ENCODE results near the gene BTAF1.
"Not testable (repeated sequence)": the region's sequence is repeated elsewhere in the genome, so short reads cannot be mapped to it uniquely, and the experiment has no call there.

BTAF1 gene

DNA sequence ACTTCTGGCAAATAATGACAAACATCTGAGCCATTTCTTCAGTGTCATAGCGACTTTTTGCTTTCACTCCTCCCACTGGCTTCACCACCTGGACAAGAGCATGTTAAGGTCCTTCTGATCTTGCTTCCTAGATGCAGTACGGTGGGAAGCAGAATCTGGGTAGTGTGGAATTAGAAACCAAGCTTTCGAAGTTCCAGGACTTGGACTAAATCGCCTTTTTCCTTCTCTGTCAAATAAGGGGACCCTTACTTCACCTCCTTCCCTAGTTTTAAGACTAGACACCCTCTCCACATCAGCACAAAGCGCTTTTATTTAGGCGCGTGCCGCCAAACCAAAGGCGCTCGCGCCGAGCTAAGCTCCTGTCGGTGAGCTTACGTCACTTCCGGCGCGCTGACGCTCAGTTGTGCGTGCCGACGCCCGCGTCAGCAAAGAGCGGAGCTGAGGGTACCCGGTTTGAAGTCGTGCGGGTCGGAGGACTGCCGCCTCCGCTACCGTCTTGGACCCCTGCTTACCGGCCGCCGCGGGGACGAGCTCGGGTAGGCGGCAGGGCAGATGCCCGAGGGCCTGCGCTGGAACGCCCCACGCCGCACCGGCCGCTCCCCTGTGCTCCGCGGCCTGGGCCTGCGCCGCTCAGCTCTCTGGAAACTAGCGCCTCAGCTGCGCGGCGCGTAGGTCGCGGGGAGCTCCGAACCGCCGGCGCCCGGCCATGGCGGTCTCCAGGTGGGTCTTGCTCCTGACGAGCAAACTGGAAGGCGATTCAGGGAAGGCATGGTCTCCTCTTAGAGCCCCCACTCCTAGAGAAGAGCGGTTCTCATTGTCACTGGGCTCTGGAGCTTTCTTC, at the start of gene BTAF1:
BTAF1 (plus strand) TSS at position 400 of the 841 bp plus-strand sequence; CDS start at position 707, 307 bp downstream.
- DNase-seq, result peak; percentile 90

DNA sequence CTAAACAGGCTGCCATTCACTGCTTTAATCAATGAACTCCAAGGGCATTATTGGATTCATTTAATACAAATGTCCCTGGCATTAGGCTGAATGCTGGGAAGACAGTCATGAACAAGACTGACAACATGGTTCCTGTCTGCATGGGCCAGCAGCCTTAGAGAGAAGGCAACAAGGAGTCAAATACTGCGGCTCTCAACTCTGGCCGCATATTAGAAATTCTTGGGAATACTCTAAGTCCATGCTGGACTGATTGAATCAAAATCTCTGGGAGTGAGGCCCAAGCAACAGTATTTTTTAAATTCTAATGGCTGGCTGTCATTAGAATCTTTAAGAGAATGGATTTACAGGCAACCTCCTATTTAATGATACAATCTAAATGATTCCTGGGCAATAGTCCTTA, 48.4 kb upstream of the BTAF1 start:
- no peak for DNase-seq

DNA sequence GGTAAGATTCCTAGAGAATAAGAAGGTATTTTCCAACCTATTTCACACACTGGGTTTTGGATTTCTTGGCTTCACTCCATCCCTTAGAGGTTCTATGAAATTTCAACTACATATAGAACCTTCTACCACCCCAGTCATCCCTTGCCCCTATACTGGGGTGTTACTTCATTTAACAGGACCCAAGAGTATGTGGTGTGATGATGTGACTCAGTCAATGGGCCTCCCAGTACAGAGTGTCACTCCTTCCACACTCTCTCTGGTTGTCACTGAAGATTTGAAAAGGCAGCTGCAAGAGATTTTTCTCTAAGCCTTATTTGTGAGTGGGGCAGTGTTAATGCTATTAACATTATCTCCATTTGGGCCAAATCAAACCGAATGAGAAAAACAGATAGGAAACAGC, 47.8 kb upstream of the BTAF1 start:
- DNase-seq, result no peak

DNA sequence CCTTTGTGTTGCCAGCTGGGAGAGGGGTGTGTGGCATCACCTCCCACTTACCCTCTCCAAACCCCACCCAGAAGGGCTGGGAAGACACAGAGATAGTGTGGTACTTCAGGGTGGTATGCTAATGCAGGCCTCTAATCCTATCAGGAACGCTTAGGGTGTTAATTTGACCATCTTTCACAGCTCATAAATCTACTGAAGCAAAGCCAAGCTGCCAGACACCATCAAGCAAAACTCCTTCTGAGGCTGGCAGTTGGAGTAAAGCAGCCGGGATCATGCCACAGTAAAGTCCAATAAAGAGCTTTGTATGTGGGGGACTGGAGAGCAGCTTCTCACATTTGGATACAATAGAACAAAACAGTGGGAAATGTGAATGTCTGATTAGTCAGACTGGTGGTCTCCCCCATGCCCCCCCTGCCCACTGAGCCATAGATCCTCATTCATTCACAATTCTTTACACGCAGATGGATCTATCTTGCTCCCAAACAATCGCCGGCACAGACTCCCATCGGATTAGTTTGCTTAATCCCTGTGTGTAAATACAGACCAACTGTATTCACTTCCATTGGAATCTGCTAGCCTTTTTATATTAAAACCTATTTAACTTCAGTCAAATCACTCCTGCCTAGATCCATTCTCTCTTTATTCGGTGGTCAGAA, 43.9 kb upstream of the BTAF1 start:
- no peak for DNase-seq

DNA sequence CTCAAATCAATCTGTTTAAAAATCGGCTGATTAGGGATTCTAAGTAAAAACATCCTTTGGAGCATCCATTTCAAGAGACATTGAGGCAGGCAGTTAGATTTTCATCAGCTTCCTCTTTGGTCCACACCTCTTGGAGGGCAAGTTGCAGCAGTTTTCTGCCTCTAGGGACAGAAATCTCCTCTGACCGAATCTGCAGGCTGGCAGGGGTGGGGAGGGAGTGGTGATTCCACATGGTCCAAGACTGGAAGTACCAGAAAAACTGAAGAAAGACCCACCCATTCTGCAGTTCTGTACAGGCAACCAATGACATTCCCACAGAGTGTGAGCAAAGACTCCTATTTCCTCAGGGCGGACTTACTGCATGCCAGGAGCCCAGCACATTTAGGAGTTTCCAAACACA, 43.3 kb upstream of the BTAF1 start:
- no peak for DNase-seq

DNA sequence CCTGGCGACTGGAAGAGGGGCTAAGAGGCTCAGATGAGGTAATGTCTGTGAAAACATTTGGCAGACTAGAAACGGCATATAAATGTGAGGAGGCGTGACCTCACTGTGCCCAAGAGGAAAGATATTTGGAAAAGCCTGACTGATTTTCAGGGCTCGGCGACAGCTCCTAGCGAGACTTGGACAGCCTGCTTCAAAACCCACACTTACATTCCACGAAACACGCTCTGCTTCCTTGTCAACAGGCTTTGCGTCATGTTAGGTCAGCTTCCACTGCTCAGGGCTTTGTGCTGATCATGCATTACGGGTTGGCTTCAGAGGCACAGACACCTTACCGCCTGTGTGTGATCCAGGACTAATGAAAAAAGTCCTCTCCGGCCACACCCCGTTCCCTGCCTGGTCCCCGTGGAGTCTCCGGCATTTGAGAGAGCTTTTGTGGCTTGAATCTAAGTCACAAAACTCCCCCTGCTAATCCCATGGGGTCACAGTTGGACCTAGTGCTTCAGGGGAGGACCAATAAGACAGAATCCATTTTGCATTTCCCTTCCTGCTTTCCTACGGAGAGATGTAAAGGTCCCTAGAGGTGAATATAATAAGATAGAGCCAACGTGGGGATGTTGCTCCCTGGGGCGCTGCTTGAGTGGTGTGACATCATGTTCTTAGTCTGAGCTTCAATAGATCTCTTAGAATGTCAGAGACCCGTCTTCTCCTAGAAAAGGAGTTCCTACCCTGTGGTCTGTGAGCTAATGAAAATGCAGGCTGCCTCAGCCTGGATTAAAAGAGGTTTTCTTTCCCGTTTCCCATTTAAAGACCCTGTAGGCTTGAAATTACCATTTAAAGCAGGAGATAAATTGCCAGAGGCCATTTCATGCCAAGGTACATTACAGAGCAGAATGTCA, 39.8 kb upstream of the BTAF1 start:
- DNase-seq, result no peak

DNA sequence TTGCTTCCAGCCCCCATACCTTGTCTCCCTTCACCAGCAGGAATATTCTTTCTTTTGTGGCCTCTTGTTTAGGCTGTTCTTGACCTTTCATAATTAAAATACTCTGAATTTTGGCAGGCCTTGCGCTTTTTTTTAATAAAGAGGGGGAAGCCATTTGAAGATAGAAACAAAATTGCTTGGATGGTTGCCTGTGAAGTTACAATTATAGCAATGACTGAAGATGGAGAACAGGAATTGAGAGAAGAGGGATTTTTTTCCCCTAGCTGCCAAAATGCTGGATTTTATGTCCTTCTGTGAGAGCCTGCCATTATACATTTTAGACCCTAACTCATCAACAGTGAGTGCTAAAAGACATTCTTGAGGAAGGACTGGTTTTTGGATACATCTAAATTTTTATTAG, 39.0 kb upstream of the BTAF1 start:
- no peak for DNase-seq

DNA sequence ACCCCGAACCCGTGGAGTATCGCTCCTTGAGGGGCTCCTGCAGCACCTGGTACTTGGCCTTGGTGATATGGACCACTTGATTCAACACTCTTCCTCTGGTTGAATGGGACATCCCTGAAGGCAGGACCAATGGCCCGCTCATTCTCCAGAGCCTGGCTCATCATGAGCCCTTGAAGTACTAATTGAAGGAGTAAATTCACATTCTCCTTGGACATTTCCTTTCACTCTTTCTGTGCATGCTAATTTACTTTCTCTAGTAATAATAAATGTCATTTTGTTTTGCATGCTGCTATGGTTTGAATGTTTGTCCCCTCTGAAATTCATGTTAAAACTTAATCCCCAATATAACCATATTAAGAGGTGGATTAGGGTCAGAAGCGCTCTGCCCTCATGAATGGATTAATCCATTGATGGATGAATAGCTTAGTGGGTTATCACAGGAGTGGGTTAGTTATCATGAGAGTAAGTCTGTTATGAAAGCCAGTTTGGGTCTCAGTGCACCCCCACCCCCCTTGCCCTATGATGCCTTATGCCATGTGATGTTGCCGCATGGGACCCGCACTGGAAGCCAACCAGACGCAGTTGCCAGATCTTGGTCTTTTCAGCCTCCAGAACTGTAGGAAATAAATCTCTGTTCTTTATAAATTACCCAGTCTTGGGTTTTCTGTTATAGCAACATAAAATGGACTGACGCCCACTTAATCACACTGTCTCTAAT, 38.0 kb upstream of the BTAF1 start:
- no peak for DNase-seq

DNA sequence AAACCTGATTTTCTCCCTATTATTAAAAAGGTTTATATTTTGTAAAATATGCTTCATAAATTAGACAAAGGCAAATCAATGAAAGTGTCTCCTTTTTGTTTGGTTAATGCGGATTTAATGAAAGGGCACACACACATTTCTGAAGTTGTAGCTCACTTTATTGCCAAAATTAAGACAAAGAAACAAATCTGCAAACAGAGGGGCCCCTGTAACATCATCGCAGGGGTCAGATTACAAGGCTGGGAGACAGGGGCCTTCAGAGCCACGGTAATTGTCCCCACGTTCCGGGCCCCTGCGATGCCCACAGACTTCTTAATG, 36.7 kb upstream of the BTAF1 start:
- DNase-seq, result no peak

DNA sequence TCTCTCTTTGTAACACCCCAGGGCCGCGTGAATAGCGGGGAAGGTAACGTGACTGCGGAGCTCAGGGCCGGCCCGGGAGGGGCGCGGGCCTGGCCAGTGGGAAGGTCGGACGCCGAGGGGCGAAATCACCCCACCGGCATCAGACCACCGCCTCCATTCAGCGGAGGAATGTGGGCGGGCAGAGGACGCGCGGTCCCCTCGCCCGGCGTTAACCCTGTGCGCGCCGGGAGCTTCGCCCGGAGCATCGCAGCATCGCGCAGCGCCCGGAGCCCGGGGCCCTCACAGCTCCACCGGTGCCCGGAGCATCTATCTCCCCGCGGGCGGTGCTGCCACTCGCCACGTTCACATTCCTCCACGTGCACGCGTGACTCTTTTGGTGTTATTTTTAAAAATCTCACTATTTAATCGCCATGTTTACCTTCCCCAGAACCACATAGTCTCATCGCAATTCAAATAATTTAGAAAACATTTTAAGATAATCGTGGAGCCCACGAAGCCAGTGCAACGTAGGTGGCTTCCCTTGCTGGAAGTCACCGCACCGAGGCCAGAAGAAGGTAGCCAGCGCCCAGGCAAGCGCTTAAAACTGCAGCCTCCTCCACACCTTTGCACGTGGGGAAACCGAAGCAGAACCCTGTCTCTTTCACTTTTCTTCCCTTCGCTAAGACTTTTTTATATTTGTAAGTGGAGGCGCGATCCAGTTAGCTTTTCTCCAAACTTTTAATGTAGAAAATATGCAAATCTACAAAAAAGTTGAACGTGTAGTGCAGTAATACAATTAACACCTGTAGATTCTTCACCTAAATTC, 36.1 kb upstream of the BTAF1 start:
- DNase-seq, result peak; percentile 16 to 25

DNA sequence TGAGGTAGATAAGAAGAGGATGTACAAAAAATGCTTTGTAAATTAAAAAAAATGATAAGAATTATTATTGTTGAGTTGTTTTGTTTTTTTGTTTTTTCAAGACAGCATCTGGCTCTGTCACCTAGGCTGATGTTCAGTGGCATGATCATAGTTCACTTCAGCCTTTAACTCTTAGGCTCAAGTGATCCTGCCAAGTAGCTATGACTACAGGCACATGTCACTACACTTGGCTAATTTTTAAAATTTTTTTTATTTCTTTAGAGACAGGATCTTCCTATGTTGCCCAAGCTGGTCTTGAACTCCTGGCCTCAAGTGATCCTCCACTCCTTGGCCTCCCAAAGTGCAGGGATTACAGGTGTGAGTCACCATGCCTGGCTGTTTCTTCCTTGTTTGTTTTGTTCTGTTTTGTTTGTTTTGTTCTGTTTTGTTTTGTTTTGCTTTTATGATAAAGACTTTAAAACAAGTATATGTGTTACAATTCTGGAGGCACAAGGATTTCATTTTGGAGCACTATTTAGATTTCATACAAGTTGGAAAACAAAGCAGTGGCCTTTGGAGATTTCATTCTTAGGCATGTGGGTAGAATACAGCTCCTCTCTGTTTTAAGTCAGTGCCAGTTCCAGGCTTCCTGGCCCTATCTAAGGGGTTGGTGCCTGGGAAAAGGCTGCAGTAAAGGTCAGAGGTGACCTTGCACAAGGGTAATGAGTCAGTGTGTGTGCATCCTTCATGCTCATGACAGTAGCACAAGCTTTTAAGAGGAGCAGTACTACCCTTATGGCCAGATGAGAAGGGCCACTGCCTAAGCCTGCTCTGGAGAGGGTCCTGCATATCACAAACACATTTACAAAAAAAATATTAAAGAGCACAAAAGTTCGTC, 32.2 kb upstream of the BTAF1 start:
- no peak for DNase-seq

DNA sequence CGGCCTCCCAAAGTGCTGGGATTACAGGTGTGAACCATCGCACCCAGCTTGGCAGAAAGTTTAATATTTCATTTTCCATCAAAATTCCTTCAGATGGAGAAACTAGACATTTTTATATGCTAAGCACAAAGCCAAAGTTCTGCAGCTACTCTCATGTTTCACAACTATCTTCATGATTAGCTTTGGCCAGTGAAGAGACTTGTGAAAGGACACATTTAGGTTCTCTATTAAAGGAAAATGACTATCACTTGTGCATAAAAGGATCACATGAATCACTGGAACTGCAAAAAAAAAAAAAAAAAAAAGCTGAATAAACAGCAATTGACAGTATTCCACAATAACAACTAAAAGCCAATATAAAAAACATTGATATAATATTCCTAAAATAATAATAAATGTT, 30.5 kb upstream of the BTAF1 start:
- DNase-seq, result no peak

DNA sequence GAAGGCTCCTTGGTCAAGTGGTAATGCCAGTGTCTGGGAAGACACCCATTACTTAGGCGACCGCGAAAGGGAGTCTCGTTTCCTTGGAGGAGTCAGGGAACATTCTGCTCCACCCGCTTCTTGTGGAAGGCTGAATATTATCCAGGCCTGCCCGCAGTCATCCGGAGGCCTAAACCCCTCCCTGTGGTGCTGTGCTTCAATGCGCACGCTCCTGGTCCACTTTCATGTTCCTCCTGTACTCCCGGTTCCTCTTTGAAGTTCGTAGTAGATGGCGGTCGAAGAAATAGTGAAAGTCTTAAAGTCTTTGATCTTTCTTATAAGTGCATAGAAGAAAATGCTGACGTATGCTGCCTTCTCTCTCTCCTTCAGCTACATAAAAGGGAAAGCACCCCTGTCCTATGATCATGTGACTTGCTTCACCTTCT, 29.3 kb upstream of the BTAF1 start:
- not testable (repeated sequence) for DNase-seq

DNA sequence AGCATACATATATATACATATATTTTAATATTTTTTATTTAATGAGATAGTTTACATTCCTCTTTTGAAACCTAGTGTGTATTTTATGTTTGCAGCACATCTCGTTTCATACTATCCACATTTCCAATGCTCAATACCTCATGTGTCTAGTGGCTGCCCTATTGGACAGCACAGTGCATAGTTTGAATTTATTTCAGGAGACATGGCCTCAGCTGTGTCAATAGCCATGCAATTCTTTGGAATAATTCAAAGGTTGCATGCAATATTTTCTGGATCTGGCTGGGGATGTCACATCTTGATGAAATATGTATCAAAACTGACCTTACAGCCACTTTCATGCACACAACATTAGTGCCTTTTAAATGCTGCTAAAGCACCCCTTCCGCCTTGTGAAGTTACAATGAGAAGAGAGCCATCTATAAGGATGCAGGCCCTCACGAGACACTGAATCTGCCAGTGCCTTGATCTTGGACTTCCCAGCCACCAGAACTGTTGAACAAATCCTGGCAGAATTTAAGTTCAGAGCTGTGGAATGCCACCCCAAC, 27.3 kb upstream of the BTAF1 start:
- no peak for DNase-seq

DNA sequence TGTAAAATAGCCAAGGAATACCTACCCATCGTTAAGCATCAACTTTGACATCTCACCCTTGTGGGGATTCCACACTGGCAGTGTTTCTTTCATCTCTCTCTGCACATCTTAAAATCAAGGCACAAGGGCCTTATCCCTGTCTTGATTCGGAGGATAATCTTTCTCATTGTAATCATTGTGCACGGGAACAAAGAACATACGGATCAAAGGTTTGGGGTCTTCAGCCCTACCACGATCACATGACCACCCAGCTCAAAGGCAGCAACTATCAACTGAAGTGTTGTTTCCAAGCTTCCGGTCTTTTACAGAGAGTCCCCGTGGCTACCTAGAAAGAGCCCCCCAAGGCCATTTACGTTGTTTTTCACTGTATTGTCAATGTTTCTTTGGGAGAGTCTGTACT, 26.1 kb upstream of the BTAF1 start:
- DNase-seq, result no peak

DNA sequence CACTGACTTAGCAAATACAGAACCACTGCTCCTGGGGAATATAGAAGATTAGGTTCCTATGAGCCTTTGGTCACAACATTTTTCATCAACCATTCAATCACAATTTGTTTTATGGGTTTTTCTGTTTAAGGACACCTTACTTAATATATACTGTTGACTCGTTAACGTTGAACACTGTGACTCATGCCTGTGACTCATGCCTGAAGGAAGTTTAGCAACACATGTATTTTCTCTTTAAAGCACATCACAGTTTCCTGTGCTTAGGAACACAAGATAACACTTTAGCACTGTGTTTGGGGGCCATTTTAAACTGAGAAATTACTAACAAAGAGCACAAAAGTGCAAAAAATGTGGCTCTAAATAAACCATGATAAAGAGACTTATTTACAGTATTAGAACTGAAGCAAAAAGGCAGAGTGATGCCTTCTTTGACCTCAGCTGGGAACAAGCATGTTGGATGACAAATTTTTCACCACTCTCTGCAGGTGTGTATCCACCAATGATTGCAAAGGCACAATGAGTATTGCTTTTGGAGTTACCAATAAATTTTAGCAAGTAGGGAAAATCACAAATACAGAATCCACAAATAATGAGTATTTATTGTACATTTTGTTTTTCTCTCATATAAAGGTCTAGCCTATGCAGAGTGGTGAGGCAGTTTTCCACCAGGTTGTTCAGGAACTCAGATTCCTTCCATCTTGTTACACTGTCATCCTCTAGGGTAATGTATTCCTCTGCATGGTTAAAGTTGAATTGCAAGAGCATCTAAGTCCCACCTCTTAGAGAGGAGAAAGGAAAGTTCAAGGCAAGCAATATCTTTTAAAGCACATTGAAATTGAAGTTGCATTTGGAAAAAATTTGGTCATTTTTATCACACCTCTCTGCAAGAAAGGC, 21.5 kb upstream of the BTAF1 start:
- peak; percentile 63 to 77 for DNase-seq

DNA sequence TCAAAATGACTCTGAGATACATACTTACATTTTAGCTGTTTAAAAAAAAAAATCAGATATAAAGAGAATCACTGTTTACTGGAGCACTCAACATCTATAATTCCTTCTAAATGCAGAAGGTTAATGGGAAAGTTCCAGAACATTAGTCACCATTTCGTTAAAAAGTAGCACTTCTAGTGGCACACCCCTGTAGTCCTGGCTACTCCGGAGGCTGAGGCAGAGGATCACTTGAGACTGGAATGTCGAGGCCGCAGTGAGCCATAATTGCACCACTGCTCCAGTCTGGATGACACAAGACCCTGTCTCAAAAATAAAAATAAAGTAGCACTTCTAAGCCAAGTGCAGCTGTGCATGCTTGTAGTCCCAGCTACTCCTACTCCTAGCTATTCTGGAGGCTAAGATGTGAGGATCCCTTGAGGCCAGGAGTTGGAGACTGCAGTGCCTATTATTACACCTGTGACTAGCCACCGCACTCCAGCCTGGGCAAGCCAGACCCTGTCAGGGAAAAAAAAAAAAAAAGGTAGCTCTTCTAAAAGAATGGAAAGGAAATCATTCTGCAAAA, 16.5 kb upstream of the BTAF1 start:
- DNase-seq, result no peak

DNA sequence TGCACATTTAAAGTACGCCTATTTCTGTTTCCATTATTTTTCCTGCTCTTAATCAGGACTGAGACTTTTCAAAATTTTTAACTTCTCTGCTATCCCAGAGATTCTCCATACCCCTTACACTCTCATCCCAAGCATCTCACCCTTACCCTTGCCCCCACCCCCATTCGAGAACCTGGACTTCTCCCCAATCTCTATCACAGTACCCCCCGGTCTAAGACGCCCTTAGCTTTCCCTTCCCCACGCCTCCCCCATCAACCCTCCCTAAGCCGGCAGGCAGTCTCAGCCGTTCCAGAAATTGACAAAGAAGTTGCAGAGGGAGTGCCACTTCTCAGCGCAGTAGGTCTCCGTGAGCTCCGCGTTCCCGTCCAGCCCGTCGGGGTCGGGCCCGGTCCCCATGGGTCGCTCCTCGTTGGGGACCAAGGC, 15.6 kb upstream of the BTAF1 start:
- no peak for DNase-seq
